Liver (tissue), 9 donors: ENCODE data around the gene PPP6C. TPM values are rescaled to one million over a fixed set of nuclear protein-coding genes. Genes with fewer than 3 reads are reported as not detected.

Experiments used
- DNase-seq: peaks from one replicate; pipeline ENCODE4 v3.0.0-alpha.2; 2017; ENCODE audit warnings: low spot score
- H3K27ac ChIP-seq, 2 donors: one replicate each; pipeline ENCODE4 v1.7.0; 2013; ENCODE audit warnings: inconsistent platforms in 2 of 2, low read length in 2 of 2, control low read depth in 1 of 2, low read depth in 1 of 2, mild to moderate bottlenecking in 1 of 2
- H3K27me3 ChIP-seq, 4 donors: one replicate each; pipeline versions ENCODE4 v1.6.1 to v1.7.0; 2013; ENCODE audit warnings: low read length in 3 of 4, inconsistent platforms in 1 of 4, mild to moderate bottlenecking in 1 of 4, moderate library complexity in 1 of 4; ENCODE audit not compliant: control insufficient read depth in 4 of 4, insufficient read depth in 4 of 4
- H3K36me3 ChIP-seq, 4 donors: one replicate each; pipeline versions ENCODE4 v1.6.1 to v1.7.0; 2013; ENCODE audit warnings: low read length in 3 of 4, mild to moderate bottlenecking in 3 of 4, low read depth in 1 of 4, moderate library complexity in 1 of 4; ENCODE audit not compliant: control insufficient read depth in 4 of 4, insufficient read depth in 3 of 4
- H3K4me1 ChIP-seq, 4 donors: one replicate each; pipeline versions ENCODE4 v1.6.1 to v1.7.0; 2013; ENCODE audit warnings: low read length in 3 of 4, mild to moderate bottlenecking in 3 of 4, moderate library complexity in 1 of 4; ENCODE audit not compliant: control insufficient read depth in 4 of 4, insufficient read depth in 4 of 4
- H3K4me3 ChIP-seq, 3 donors: one replicate each; pipeline versions ENCODE4 v1.6.1 to v1.7.0; 2013; ENCODE audit warnings: low read length in 3 of 3, control low read depth in 1 of 3, low read depth in 1 of 3, mild to moderate bottlenecking in 1 of 3
- H3K9ac ChIP-seq, 2 donors: one replicate each; pipeline ENCODE4 v1.7.0; 2013; ENCODE audit warnings: low read length in 2 of 2, mild to moderate bottlenecking in 2 of 2, moderate library complexity in 2 of 2, control low read depth in 1 of 2, low read depth in 1 of 2
- H3K9me3 ChIP-seq, 4 donors: one replicate each; pipeline versions ENCODE4 v1.6.1 to v1.7.0; 2013; ENCODE audit warnings: low read length in 3 of 4; ENCODE audit not compliant: control insufficient read depth in 4 of 4
- ATF3 ChIP-seq: IDR thresholded peaks from 2 replicates; pipeline ENCODE4 v1.6.1; 2016; ENCODE audit warnings: antibody characterized with exemption
- EGR1 ChIP-seq, 2 donors: IDR thresholded peaks; 2 replicates each; pipeline ENCODE4 v1.6.1; 2016 to 2018; ENCODE audit warnings: antibody characterized with exemption in 2 of 2, low read depth in 2 of 2
- FOXA1 ChIP-seq: IDR thresholded peaks from 2 replicates; pipeline ENCODE4 v1.6.1; 2016; ENCODE audit warnings: antibody characterized with exemption
- FOXA2 ChIP-seq: IDR thresholded peaks from 2 replicates; pipeline ENCODE4 v1.6.1; 2016; ENCODE audit warnings: antibody characterized with exemption
- GABPA ChIP-seq, 2 donors: IDR thresholded peaks in 1 of 2; conservative IDR thresholded peaks in 1 of 2; 2 replicates each; pipeline ENCODE4 v1.6.1; 2016; ENCODE audit warnings: antibody characterized with exemption in 2 of 2, mild to moderate bottlenecking in 1 of 2, moderate library complexity in 1 of 2
- HNF4A ChIP-seq, 2 donors: conservative IDR thresholded peaks; 2 replicates each; pipeline ENCODE4 v1.6.1; 2016; ENCODE audit warnings: antibody characterized with exemption in 2 of 2, mild to moderate bottlenecking in 2 of 2
- HNF4G ChIP-seq: IDR thresholded peaks from 2 replicates; pipeline ENCODE4 v1.6.1; 2016; ENCODE audit warnings: antibody characterized with exemption
- JUND ChIP-seq, 2 donors: IDR thresholded peaks; 2 replicates each; pipeline ENCODE4 v1.6.1; 2016; ENCODE audit warnings: antibody characterized with exemption in 2 of 2
- MAX ChIP-seq: IDR thresholded peaks from 2 replicates; pipeline ENCODE4 v1.6.1; 2016; ENCODE audit warnings: antibody characterized with exemption
- NR2F2 ChIP-seq: IDR thresholded peaks from 2 replicates; pipeline ENCODE4 v1.6.1; 2016; ENCODE audit warnings: antibody characterized with exemption
- RAD21 ChIP-seq, 2 donors: IDR thresholded peaks; 2 replicates each; pipeline ENCODE4 v1.6.1; 2016; ENCODE audit warnings: antibody characterized with exemption in 2 of 2, mild to moderate bottlenecking in 2 of 2
- REST ChIP-seq: IDR thresholded peaks from 2 replicates; pipeline ENCODE4 v1.6.1; 2016; ENCODE audit warnings: antibody characterized with exemption, mild to moderate bottlenecking
- RXRA ChIP-seq, 2 donors: IDR thresholded peaks; 2 replicates each; pipeline ENCODE4 v1.6.1; 2017 to 2018; ENCODE audit warnings: antibody characterized with exemption in 2 of 2, mild to moderate bottlenecking in 1 of 2
- SP1 ChIP-seq: IDR thresholded peaks from 2 replicates; pipeline ENCODE4 v1.6.1; 2018; ENCODE audit warnings: antibody characterized with exemption, mild to moderate bottlenecking
- TAF1 ChIP-seq: conservative IDR thresholded peaks from 2 replicates; pipeline ENCODE4 v1.6.1; 2016; ENCODE audit warnings: antibody characterized with exemption, mild to moderate bottlenecking
- YY1 ChIP-seq: IDR thresholded peaks from 2 replicates; pipeline ENCODE4 v1.6.1; 2016; ENCODE audit warnings: antibody characterized with exemption, mild to moderate bottlenecking
- WGBS: extraction: QIAGEN DNeasy Blood & Tissue Kit; methylation state at CpG from one replicate; pipeline ENCODE4 v1.1.7; 2013; 5-methylcytosine and 5-hydroxymethylcytosine counted together
- polyA plus RNA-seq, 2 donors: library from polyadenylated mRNA; stranded (reverse) in 1 of 2; unstranded in 1 of 2; fragments of 200-250 nt in 1 of 2; fragments of >200 nt in 1 of 2; fragmentation: Nextera tagmentation in 1 of 2; extraction: Ambion mirVana in 1 of 2; gene quantifications; one replicate each; pipeline versions ENCODE4 v1.2.1 to v1.2.3, GENCODE V29; 2013 to 2015
- total RNA-seq, 2 donors: library from RNA; depleted of rRNA; stranded (reverse); fragments of >200 nt; gene quantifications; one replicate each; pipeline ENCODE4 v1.2.3, GENCODE V29; 2014
- TF ChIP-seq, protein P1 (sequence below): fragments of 150-350 bp; IDR thresholded peaks from 2 replicates; pipeline ENCODE4 v1.5.1; 2017; ENCODE audit warnings: improper control_type of control experiment, low read depth, low read length; ENCODE audit not compliant: missing input control
- TF ChIP-seq, protein P2 (sequence below): IDR thresholded peaks from 2 replicates; pipeline ENCODE4 v1.6.1; 2016; ENCODE audit warnings: antibody characterized with exemption
- donor health status: healthy.
- donor health status: healthy.
- donor health status: healthy.
- donor health status: healthy.
- donor health status: healthy.

PPP6C gene
- total and polyA plus RNA-seq, 4 donors: 10.1 to 14.8 (median 12.2) TPM

GRCh38 chr9:125172031-125172755 lies 17.4 kb downstream of the PPP6C start:
- WGBS: 68% methylated on average over 6 of the region's 6 CpGs
- no peaks in the 10 kb centered on the region for H3K27me3 ChIP-seq
- peaks cover 0 to 5% (median 3%) of the 10 kb centered on the region in 4 donors for H3K36me3 ChIP-seq
- H3K27ac ChIP-seq: no peak overlapping the region
- TF ChIP-seq SP1 (no peak), FOXA1 (no peak), JUND (IDR thresholded peaks at IDR 0.05) (no peak), TAF1 (no peak), EGR1 (IDR thresholded peaks at IDR 0.05; ENCODE audit: low read depth in 2 of 2) (no peak), ATF3 (no peak), YY1 (no peak), NR2F2 (no peak), RAD21 (IDR thresholded peaks at IDR 0.05) (no peak), HNF4A (conservative IDR thresholded peaks at IDR 0.05) (no peak), GABPA (IDR thresholded peaks at IDR 0.05 in 1 of 2, conservative IDR thresholded peaks at IDR 0.05 in 1 of 2) (no peak), MAX (no peak), FOXA2 (no peak), REST (no peak), HNF4G (no peak), RXRA (IDR thresholded peaks at IDR 0.05) (no peak)
- TF ChIP-seq, protein P1, sequence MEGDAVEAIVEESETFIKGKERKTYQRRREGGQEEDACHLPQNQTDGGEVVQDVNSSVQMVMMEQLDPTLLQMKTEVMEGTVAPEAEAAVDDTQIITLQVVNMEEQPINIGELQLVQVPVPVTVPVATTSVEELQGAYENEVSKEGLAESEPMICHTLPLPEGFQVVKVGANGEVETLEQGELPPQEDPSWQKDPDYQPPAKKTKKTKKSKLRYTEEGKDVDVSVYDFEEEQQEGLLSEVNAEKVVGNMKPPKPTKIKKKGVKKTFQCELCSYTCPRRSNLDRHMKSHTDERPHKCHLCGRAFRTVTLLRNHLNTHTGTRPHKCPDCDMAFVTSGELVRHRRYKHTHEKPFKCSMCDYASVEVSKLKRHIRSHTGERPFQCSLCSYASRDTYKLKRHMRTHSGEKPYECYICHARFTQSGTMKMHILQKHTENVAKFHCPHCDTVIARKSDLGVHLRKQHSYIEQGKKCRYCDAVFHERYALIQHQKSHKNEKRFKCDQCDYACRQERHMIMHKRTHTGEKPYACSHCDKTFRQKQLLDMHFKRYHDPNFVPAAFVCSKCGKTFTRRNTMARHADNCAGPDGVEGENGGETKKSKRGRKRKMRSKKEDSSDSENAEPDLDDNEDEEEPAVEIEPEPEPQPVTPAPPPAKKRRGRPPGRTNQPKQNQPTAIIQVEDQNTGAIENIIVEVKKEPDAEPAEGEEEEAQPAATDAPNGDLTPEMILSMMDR: no peak
- TF ChIP-seq, protein P2, sequence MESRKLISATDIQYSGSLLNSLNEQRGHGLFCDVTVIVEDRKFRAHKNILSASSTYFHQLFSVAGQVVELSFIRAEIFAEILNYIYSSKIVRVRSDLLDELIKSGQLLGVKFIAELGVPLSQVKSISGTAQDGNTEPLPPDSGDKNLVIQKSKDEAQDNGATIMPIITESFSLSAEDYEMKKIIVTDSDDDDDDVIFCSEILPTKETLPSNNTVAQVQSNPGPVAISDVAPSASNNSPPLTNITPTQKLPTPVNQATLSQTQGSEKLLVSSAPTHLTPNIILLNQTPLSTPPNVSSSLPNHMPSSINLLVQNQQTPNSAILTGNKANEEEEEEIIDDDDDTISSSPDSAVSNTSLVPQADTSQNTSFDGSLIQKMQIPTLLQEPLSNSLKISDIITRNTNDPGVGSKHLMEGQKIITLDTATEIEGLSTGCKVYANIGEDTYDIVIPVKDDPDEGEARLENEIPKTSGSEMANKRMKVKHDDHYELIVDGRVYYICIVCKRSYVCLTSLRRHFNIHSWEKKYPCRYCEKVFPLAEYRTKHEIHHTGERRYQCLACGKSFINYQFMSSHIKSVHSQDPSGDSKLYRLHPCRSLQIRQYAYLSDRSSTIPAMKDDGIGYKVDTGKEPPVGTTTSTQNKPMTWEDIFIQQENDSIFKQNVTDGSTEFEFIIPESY: no peak
- no peak for DNase-seq
- H3K4me1 ChIP-seq: peaks cover 0 to 2% (median 0%) of the 10 kb centered on the region in 4 donors
- no peak overlapping the region for H3K4me3 ChIP-seq
- H3K9me3 ChIP-seq: no peaks in the 10 kb centered on the region
- H3K9ac ChIP-seq: no peak overlapping the region
